Prostate gland (tissue), 2 donors: ENCODE data around the gene LEUTX. TPM values are rescaled to one million over a fixed set of nuclear protein-coding genes. Genes with fewer than 3 reads are reported as not detected.

ENCODE experiments used
- DNase-seq: peaks from one replicate; pipeline ENCODE4 v3.0.0-alpha.2; 2019; ENCODE audit warnings: low spot score
- H3K27ac ChIP-seq, 2 donors: fragments of 200-600 bp; sonication (generic); 2 replicates each; pipeline ENCODE4 v1.5.1; 2017 to 2019
- H3K27me3 ChIP-seq: fragments of 200-600 bp; sonication (generic); replicated peaks from 2 replicates; pipeline ENCODE4 v1.5.1; 2019; ENCODE audit not compliant: insufficient read depth
- H3K36me3 ChIP-seq, 2 donors: fragments of 200-600 bp; sonication (generic); 1 replicate in 1 of 2; 2 replicates in 1 of 2; pipeline versions ENCODE4 v1.5.1 to v1.8.1; 2017 to 2019
- H3K4me1 ChIP-seq: fragments of 200-600 bp; sonication (generic); replicated peaks from 2 replicates; pipeline ENCODE4 v1.5.1; 2019
- H3K4me3 ChIP-seq, 2 donors: fragments of 200-600 bp; sonication (generic); 2 replicates each; pipeline ENCODE4 v1.5.1; 2017 to 2019
- H3K9me3 ChIP-seq: fragments of 200-600 bp; sonication (generic); 2 replicates; pipeline ENCODE4 v1.5.1; 2017
- CTCF ChIP-seq, 4 experiments: fragments of 200-600 bp in 2 of 4; fragments of 450-650 bp in 2 of 4; sonication (generic) in 2 of 4; IDR thresholded peaks; 1 replicate in 3 of 4; 2 replicates in 1 of 4; pipeline ENCODE4 v1.5.1; 2016 to 2019; ENCODE audit warnings: antibody characterized with exemption in 4 of 4, mild to moderate bottlenecking in 2 of 4, moderate library complexity in 2 of 4
- POLR2A ChIP-seq: fragments of 450-650 bp; IDR thresholded peaks from one replicate; pipeline ENCODE4 v1.6.1; 2016; ENCODE audit warnings: antibody characterized with exemption, mild to moderate bottlenecking
- POLR2AphosphoS5 ChIP-seq: sonication (generic); formaldehyde crosslinking; IDR thresholded peaks from one replicate; pipeline ENCODE4 v1.6.1; 2017; ENCODE audit warnings: antibody characterized with exemption
- WGBS: methylation state at CpG from one replicate; pipeline ENCODE4 v1.1.5; 2018; 5-methylcytosine and 5-hydroxymethylcytosine counted together
- intact Hi-C: fragments of 100-400 bp; cut with DNase I; formaldehyde crosslinking; loops from one replicate; pipeline ENCODE4 v1.14.2; 2022
- total RNA-seq, 2 donors: library from RNA; depleted of rRNA; stranded (reverse); fragments of >200 nt; gene quantifications; one replicate each; pipeline ENCODE4 v1.1.0, GENCODE V29; 2016

Gene LEUTX
- total RNA-seq, 2 donors from 2014 or later, result not detected

- H3K36me3 ChIP-seq, result peaks cover 2 to 25% of the 10 kb centered on the region in 2 donors
- intact Hi-C loops, result no loop called here
- TF ChIP-seq CTCF (IDR thresholded peaks at IDR 0.05), result no peak
- TF ChIP-seq POLR2A, result no peak
- TF ChIP-seq POLR2AphosphoS5, result no peak
Measured at GRCh38 chr19:39830847-39831246, 52.2 kb downstream of the LEUTX start.

GRCh38 chr19:39831679-39832078 lies 53.0 kb downstream of the LEUTX start:
- H3K27me3 ChIP-seq, result no peaks in the 10 kb centered on the region
- H3K36me3 ChIP-seq, result peaks cover 2 to 22% of the 10 kb centered on the region in 2 donors
- no peaks in the 10 kb centered on the region for H3K9me3 ChIP-seq
- no peak overlapping the region for H3K27ac ChIP-seq
- DNase-seq, result no peak
- intact Hi-C loops, result no loop called here
- 82% methylated on average over 16 of the region's 16 CpGs for WGBS
- H3K4me3 ChIP-seq, result no peak overlapping the region
- H3K4me1 ChIP-seq, result peaks cover 8% of the 10 kb centered on the region
- TF ChIP-seq POLR2AphosphoS5, result no peak
- no peak for TF ChIP-seq CTCF (IDR thresholded peaks at IDR 0.05)
- no peak for TF ChIP-seq POLR2A

More at GRCh38 chr19:39830847-39831246, 52.2 kb downstream of the LEUTX start:
- Histone ChIP-seq H3K4me3 (no peak overlapping the region), H3K27ac (no peak overlapping the region), H3K9me3 (no peaks in the 10 kb centered on the region), H3K27me3 (no peaks in the 10 kb centered on the region), H3K4me1 (peaks cover 8% of the 10 kb centered on the region)
- no peak for DNase-seq

- Histone ChIP-seq H3K27ac (peak overlapping the region; percentile 92 to 96), H3K4me3 (peak overlapping the region; percentile 80 to 84), H3K9me3 (no peaks in the 10 kb centered on the region), H3K4me1 (peaks cover 8% of the 10 kb centered on the region), H3K27me3 (no peaks in the 10 kb centered on the region), H3K36me3 (peaks cover 2 to 19% of the 10 kb centered on the region in 2 donors)
- TF ChIP-seq POLR2A, result no peak
- no peak for TF ChIP-seq CTCF (IDR thresholded peaks at IDR 0.05)
- no peak for TF ChIP-seq POLR2AphosphoS5
- WGBS, result 51% methylated on average over 5 of the region's 5 CpGs
- intact Hi-C loops, result no loop called here
- no peak for DNase-seq
Measured at GRCh38 chr19:39832341-39833083, 53.9 kb downstream of the LEUTX start.

- no peaks in the 10 kb centered on the region for H3K27me3 ChIP-seq
- peaks cover 5 to 19% of the 10 kb centered on the region in 2 donors for H3K36me3 ChIP-seq
- peak overlapping the region; percentile 92 to 96 for H3K27ac ChIP-seq
- intact Hi-C loops, result no loop called here
- 0% methylated on average over 20 of the region's 24 CpGs for WGBS
- TF ChIP-seq POLR2AphosphoS5, result no peak
- TF ChIP-seq POLR2A, result no peak
- no peak for TF ChIP-seq CTCF (IDR thresholded peaks at IDR 0.05)
- H3K4me3 ChIP-seq, result peak overlapping the region; percentile 80 to 84
- H3K4me1 ChIP-seq, result peaks cover 8% of the 10 kb centered on the region
- no peaks in the 10 kb centered on the region for H3K9me3 ChIP-seq
- DNase-seq, result no peak
Measured at GRCh38 chr19:39833160-39833463, 54.5 kb downstream of the LEUTX start.
